ENCODE results near the gene WDR73.
A peak's percentile ranks its signal among the peaks of the same experiment; 100 is the strongest.
"Not testable (repeated sequence)": the region's sequence is repeated elsewhere in the genome, so short reads cannot be mapped to it uniquely, and the experiment has no call there.

WDR73 gene

GRCh38 chr15:84645997-84646396 is 8.1 kb downstream of the WDR73 start:
- DNase-seq (ENCODE audit: low spot score): no peak
- TF ChIP-seq CTCF (IDR thresholded peaks at IDR 0.05): no peak
- no peak overlapping the region for H3K27ac ChIP-seq
- no peak overlapping the region for H3K4me3 ChIP-seq

GRCh38 chr15:84645496-84645895 is 8.6 kb downstream of the WDR73 start:
- Histone ChIP-seq H3K4me3 (no peak overlapping the region), H3K27ac (no peak overlapping the region)
- no peak for DNase-seq (ENCODE audit: low spot score)
- no peak for TF ChIP-seq CTCF (IDR thresholded peaks at IDR 0.05)

- H3K27ac ChIP-seq: no peak overlapping the region
- TF ChIP-seq CTCF (IDR thresholded peaks at IDR 0.05): no peak
- DNase-seq (ENCODE audit: low spot score): no peak
- H3K4me3 ChIP-seq: no peak overlapping the region
Measured at GRCh38 chr15:84643838-84644237, 10.2 kb downstream of the WDR73 start.

GRCh38 chr15:84642640-84643039 is 11.4 kb downstream of the WDR73 start:
- H3K27ac ChIP-seq; H3K4me3 ChIP-seq; DNase-seq (ENCODE audit: low spot score): not testable (repeated sequence)

- not testable (repeated sequence) for H3K4me3 ChIP-seq; H3K27ac ChIP-seq; DNase-seq (ENCODE audit: low spot score)
Measured at GRCh38 chr15:84641871-84642270, 12.2 kb downstream of the WDR73 start.

- no peak overlapping the region for H3K27ac ChIP-seq
- H3K4me3 ChIP-seq: no peak overlapping the region
- no peak for TF ChIP-seq CTCF (IDR thresholded peaks at IDR 0.05)
- no peak for DNase-seq (ENCODE audit: low spot score)
Measured at GRCh38 chr15:84638103-84638502, 16.0 kb downstream of the WDR73 start.

- Histone ChIP-seq H3K27ac (peak overlapping the region; percentile 84 to 97), H3K4me3 (peak overlapping the region; percentile 89)
- no peak for TF ChIP-seq CTCF (IDR thresholded peaks at IDR 0.05)
- no peak for DNase-seq (ENCODE audit: low spot score)
Measured at GRCh38 chr15:84634228-84634837, 19.8 kb downstream of the WDR73 start.

- peak overlapping the region; percentile 84 to 97 for H3K27ac ChIP-seq
- TF ChIP-seq CTCF (IDR thresholded peaks at IDR 0.05): no peak
- H3K4me3 ChIP-seq: peak overlapping the region; percentile 89
- peak; percentile 86 for DNase-seq (ENCODE audit: low spot score)
Measured at GRCh38 chr15:84633311-84634227, 20.5 kb downstream of the WDR73 start.

Measured in coronary artery (tissue), 2 donors.